Measurements from ENCODE around the gene OR2J2.

DNA sequence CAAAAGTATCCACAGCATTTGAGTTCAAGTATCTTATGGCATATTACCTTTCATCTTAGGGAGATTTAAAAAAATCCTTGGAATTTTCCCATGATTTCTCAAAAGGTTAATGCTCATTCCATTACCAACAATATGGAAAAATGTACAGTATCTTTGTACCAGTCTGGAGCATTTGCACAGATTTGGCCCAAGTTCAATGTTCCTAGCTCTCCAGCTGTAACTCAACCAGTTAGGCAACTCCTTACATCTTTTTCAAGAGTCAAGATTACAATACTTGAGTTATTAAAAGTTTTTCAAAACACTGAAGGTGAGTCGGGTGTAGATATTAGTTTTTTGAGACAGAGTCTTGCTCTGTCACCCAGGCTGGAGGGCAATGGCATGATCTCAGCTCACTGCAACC, 1.0 kb downstream of the OR2J2 start:
- TF ChIP-seq MLLT10 (CRISPR knock-in tag; IDR thresholded peaks at IDR 0.05) (no peak), ZNF615 (CRISPR knock-in tag; IDR thresholded peaks at IDR 0.05; ENCODE audit: borderline replicate concordance) (no peak), CAMTA2 (CRISPR knock-in tag; IDR thresholded peaks at IDR 0.05; ENCODE audit: borderline replicate concordance) (no peak), ZNF850 (CRISPR knock-in tag; conservative IDR thresholded peaks at IDR 0.05) (no peak), CTCF (CRISPR knock-in tag; IDR thresholded peaks at IDR 0.05) (no peak), ZNF160 (CRISPR knock-in tag; IDR thresholded peaks at IDR 0.05) (no peak), ZBTB20 (CRISPR knock-in tag; IDR thresholded peaks at IDR 0.05; ENCODE audit: borderline replicate concordance, low read depth) (no peak), ZNF292 (CRISPR knock-in tag; IDR thresholded peaks at IDR 0.05; ENCODE audit: borderline replicate concordance, low read depth) (no peak)
- TF ChIP-seq, protein P1, sequence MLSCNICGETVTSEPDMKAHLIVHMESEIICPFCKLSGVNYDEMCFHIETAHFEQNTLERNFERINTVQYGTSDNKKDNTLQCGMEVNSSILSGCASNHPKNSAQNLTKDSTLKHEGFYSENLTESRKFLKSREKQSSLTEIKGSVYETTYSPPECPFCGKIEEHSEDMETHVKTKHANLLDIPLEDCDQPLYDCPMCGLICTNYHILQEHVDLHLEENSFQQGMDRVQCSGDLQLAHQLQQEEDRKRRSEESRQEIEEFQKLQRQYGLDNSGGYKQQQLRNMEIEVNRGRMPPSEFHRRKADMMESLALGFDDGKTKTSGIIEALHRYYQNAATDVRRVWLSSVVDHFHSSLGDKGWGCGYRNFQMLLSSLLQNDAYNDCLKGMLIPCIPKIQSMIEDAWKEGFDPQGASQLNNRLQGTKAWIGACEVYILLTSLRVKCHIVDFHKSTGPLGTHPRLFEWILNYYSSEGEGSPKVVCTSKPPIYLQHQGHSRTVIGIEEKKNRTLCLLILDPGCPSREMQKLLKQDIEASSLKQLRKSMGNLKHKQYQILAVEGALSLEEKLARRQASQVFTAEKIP (CRISPR knock-in tag; IDR thresholded peaks at IDR 0.05; ENCODE audit: borderline replicate concordance) = no peak
- TF ChIP-seq, protein P2, sequence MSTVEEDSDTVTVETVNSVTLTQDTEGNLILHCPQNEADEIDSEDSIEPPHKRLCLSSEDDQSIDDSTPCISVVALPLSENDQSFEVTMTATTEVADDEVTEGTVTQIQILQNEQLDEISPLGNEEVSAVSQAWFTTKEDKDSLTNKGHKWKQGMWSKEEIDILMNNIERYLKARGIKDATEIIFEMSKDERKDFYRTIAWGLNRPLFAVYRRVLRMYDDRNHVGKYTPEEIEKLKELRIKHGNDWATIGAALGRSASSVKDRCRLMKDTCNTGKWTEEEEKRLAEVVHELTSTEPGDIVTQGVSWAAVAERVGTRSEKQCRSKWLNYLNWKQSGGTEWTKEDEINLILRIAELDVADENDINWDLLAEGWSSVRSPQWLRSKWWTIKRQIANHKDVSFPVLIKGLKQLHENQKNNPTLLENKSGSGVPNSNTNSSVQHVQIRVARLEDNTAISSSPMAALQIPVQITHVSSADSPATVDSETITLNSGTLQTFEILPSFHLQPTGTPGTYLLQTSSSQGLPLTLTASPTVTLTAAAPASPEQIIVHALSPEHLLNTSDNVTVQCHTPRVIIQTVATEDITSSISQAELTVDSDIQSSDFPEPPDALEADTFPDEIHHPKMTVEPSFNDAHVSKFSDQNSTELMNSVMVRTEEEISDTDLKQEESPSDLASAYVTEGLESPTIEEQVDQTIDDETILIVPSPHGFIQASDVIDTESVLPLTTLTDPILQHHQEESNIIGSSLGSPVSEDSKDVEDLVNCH (CRISPR knock-in tag; IDR thresholded peaks at IDR 0.05) = no peak
